ENCODE measurements around the gene IL13RA1.
"Not testable (repeated sequence)": the region's sequence is repeated elsewhere in the genome, so short reads cannot be mapped to it uniquely, and the experiment has no call there.

IL13RA1 gene

DNA sequence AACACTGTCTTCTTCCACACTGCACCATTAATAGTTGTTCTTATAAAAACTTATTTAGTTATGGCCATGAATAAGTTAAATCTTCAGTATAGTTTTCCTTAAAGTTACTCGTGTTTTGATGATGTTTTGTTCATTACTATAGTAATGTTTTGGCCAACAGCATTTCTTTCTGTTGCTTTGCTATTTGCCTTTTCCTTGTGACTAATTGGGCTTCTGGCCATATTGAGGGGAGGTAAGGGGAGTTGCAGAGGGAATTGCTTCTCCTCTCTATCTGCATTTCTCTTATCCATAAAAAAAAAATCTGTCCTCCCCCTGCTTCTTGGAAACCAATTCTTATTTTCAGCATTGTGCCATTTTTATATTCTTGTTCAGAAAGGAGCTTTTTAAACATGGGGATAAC, 53.5 kb downstream of the IL13RA1 start:
- DNase-seq = no peak

DNA sequence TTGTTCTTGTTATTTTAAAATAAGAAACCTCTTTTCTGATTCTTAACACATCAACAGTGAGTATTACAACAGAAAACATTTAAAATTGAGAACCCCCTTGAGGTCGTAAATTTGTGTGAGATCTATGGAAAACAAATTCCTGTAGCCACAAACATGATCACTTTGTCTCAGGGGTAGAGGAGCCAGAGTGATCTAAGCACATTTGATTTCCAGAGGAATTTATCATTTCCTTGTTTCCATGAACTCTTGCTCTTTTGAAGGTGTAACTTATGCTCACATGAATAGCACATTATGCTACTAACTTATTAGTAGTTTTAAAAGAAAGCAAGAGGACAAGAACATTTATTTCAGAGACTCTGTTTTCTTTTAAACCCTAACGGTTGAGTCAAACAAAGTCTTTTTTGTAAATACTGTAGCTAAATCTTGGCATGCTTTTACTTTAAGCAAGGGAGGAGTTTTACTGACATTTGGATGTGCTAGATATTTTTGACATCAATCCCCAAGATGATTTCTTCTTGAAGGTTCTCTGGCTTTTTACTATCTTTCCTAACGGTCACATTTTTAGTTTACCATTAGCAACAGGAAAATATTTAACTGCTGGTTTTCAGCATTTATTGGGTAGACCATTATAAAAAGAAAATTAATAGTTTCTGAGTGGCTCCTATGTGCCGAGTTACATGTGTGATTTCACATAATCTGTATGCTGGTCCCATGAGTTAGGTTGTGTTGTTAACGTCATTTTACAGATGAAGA, 68.3 kb downstream of the IL13RA1 start:
- DNase-seq = no peak

DNA sequence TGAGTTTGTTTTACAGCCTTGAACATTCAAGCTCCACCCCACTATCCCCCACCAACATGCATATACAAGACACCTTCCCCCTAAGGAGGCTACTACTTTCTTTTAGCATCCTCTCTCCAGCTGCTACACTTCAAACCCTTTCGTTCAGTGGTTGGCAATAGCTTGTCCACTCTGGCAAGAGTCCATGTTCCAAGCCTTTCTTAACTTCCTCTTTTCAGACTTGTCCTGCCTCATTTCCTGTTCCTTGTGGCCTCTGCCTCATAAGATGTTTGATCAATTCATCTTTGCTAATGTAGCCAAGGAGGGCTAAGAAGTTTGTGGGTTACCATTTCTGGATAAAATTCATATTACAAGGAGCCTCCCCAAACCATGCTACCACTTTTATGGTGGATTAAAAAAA, 75.5 kb downstream of the IL13RA1 start:
- DNase-seq = no peak

DNA sequence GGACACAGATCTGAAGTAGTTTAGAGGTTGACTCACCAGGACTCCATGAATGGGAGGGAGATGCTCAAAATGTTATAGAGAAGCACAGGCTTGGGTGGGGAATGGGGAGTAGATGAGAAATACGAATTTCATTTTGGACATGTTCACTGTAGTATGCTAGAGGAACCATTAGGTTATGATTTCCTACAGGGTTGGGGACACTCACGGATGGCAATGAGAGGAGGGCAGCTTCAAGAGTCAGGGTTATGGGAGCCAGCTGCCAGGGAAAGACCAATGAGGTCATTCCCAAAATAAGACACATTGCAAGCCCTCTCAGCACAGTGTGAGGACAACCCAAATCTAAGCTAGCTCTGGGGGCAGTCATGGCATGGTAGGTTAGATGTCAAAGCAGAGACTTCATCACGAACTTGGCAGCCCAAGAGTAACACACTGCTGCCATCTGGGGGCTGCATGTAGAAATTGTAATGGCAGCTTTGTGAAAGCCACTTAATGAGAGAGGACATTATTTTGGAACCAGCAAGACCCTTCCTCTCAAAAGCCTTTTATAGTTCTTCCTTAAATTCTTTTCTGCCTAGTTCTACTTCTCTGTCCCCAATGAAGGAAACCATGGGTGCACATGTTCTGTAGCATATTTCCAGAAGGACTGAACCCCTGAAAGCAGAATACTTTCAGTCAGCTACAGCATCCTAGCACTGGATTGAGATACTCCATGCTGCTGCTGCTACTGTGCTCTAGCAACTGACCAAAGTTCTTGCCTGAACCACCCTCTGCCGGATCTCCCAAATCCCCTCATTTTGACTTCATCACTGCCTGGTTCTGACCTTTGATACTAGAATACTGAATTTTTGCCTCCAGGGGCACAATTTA, 80.0 kb downstream of the IL13RA1 start:
- no peak for DNase-seq

DNA sequence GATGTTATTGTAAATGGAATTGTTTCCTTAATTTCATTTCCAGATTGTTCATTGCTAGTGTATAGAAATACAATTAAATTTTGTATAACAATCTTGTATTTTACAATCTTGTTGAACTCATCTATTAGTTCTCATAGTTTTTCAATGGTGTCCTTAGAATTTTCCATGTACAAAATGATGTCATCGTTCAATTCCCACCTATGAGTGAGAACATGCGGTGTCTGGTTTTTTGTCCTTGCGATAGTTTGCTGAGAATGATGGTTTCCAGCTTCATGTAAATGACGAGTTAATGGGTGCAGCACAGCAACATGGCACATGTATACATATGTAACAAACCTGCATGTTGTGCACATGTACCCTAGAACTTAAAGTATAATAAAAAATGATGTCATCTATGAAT, 89.9 kb downstream of the IL13RA1 start:
- DNase-seq = not testable (repeated sequence)

DNA sequence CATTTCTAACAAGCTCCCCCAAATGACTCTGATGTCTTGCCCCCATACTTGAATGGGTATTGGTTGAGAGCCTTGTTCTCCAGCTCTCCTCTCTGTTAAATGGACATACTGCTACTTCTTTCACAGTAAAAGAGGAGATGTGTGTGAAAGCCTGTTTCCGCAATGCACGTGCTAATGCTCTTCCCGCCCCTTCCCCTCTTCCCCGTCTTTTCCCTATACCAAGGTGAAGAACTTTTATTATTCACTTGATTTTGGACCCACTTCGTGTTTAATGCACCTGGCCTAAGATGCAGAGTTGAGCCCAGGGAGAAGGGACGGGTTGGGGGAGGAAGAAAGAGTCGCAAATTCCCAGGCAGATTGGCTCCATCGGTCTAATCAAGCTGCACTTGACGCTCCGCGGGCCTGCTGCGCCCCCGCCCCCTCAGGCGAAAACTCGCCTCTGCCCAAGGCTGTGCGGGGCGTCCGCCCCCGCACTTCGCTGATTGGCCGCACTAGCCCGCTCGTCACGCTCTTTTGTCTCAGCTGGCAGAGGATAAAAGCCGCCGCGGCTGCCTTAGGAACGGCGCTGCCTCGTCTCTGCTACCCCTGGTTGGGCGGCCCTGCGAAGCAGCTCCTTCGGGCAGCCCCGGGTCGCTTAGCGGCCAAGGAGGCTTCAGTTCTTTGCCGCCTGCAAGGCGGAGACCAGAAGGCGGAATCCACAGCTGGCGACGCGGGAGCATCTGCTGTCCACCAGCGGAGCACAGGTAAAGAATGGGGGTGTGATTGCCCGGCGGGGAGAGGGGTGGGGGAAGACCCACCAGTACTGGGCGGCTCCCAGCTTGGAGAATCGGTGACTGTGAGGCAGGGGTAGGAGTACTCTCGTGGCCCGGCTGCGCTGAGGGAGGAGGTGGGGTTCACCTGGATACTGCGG, 96.1 kb downstream of the IL13RA1 start, which contains the start of gene ZCCHC12:
ZCCHC12 (plus strand) TSS at position 562 of the 910 bp plus-strand sequence. CDS start 1,421 bp downstream, outside the sequence.
- peak; percentile 19 for DNase-seq

DNA sequence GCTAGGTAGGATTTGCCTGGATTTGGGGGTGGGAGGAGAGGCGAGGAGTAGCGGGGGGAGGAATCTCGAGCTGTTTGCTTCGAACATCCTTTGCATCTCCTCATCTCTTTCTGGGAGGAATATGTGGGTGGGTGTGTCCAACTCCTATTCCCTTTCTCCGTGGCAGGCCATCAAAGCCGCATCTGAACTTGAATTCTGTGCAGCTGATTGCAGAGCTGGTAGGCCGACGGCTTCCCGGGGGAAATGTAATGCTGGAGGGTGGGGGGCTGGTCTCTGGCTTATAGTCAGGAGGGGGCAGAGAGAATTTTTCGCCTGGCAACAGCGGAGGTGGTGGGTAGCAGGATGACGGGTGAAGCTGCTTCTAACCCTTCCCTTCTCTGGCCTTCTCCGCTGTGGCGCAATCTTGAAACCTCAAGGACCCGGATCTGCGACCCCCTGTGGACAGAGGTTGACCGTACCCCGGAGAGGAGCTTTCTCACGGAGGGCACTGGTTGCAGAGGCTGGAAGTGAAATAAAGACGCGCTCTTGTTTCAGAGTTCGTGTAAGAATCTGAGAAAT, 96.8 kb downstream of the IL13RA1 start:
- DNase-seq = no peak

DNA sequence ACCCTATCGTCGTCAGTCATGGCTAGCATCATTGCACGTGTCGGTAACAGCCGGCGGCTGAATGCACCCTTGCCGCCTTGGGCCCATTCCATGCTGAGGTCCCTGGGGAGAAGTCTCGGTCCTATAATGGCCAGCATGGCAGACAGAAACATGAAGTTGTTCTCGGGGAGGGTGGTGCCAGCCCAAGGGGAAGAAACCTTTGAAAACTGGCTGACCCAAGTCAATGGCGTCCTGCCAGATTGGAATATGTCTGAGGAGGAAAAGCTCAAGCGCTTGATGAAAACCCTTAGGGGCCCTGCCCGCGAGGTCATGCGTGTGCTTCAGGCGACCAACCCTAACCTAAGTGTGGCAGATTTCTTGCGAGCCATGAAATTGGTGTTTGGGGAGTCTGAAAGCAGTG, 97.8 kb downstream of the IL13RA1 start:
- DNase-seq = no peak

DNA sequence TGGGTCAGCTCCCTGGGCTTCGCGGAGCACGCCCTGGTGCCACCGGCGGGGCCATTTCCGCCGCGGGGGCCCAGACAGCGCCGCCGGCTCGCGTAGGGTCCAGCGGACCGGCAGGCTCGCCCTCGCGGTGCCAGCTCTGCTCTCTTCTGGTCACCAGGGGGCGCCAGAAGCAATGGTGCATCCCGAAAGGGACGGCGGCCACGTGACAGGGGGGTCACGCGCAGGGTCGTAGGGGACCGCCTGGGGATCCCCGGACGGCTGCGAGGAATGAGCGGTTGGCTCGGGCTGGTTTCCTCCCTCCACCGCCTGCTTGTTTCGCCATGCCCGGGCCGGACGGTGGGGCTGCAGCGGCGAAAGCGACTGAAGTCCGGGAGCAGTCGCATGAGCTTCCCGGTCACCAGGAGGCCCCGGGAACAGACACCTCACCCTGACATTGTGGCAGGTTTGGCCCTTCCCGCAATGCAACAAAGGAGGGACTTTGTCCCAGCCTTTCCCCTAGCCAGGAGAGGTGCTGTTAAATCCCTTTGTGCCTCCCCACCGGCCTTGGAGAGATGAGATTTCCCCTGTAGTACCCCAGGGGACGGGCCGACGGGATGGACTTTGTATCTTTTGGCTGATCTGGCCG, 112.0 kb downstream of the IL13RA1 start:
- peak; percentile 25 for DNase-seq

Data from activated gamma-delta T cell (primary cell).